Activated T-helper 9 cell treated with anti-CD3 and anti-CD28 coated beads, Interleukin-2, amount 50 U/mL, for 16 hours (primary cell): Measurements from ENCODE around the gene TPT1.
"Not testable (repeated sequence)": the region's sequence is repeated elsewhere in the genome, so short reads cannot be mapped to it uniquely, and the experiment has no call there.

Experiments used
- DNase-seq: peaks from one replicate; pipeline ENCODE4 v3.0.0-alpha.2; 2020; ENCODE audit warnings: low read depth

Gene TPT1

DNA sequence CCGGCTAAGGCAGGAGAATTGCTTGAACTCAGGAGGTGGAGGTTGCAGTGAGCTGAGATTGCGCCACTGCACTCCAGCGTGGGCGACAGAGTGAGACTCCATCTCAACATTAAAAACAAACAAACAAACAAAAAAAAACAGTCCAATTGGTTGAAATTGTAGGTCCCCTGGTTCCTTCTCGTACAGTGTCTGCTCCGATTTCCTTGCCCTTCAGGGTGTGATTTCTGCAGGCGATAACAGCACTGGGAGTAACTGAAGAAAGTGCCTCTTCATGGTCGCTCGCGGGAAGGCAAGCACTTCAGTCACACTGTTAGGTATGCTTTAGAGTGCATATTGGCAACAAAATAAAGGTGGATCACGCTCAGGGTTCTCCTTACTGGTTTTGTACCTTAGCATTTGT, 39.7 kb downstream of the TPT1 start:
- no peak for DNase-seq

GRCh38 chr13:45300190-45300985, 40.6 kb downstream of the TPT1 start:
- DNase-seq = no peak

GRCh38 chr13:45299194-45299593, 41.8 kb downstream of the TPT1 start:
- no peak for DNase-seq

- not testable (repeated sequence) for DNase-seq
Observed at GRCh38 chr13:45298550-45298949, 42.4 kb downstream of the TPT1 start.

- no peak for DNase-seq
Observed at GRCh38 chr13:45298206-45298505, 42.8 kb downstream of the TPT1 start.

- DNase-seq = no peak
Observed at GRCh38 chr13:45297456-45298205, 43.4 kb downstream of the TPT1 start.

DNA sequence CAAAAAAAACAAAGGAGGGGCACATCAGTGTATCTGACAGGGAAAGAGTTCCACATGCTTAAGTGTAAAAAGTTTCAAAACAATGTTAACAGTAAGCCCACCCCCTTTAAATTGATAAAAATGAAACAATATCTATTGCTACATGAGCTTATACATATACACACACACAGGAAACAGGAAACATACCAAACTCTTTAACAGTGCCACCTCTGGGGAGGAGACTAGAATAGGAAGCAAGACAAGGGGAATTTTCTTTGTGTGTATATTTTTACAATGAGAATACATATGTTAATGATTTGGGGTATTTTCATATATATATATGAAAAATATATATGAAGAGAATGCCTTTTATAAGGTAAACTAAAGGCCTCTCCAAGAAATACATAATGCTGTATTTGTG, 44.7 kb downstream of the TPT1 start:
- no peak for DNase-seq

DNA sequence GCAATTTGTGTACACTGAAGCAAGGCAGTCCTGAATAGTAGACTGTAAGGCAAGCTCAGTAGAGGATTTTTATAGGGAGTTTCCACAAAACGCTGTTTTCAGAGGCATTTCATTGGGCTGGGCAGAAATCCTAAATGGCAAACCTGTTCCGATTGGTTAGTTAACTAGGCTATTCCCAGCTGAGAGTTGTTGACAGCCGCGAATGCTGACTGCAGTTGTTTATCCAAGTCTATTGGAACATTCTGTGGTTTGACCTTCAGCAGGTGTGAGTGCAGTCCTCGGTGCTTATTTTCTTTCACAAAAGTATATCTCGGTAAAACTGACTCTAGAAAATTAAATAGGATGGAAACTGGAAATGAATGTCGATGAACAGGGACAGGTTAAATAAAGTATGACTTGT, 45.4 kb downstream of the TPT1 start:
- DNase-seq = no peak

DNA sequence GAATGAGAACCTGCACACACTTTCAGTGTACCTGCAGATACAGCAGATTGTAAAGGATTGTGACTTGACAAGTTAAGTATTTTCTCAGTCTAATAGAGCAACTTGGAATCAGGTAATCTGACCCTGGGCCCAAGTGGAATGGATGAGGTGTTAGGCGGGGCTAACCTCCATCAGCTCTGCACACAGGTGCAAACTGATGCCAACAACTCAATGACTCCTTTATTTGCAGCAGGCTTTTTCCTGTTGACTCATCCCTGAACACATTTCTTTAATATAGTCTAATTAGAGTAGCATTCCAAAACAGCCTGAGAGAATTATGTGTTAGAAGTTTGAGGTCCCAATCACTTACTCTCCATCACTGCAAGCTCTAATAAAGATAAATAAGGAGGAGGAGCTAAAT, 48.8 kb downstream of the TPT1 start:
- no peak for DNase-seq

DNA sequence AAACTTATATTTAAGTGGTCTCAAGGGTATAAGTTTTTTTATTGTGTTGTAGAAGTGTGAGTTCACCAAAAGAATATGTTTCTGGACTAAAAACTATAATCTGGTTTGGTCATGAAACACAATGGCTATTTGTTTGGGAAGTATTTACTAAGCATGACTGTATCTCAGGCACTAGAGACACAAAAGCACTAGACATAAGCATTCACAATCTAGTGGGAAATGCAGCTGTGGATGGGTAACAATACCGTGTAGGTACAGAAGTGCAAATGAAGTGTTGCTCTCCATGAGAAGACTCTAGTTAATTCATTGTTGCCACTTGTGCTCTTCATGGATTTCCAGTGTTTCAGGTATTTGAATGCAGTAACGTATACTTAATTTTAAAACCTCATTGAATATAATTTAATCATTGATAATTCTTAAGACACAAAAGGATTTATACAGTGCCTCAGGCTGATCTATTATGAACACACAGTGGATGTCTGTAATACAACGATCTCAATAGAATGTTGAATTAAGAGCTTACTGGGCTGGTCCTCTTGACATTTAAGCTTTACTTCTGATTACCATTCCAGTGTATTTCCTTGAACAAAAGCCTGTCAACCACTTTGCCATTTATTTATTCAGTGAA, 50.9 kb downstream of the TPT1 start:
- DNase-seq = no peak
